Measurements from ENCODE around the gene ROR1.

The ROR1 gene

DNA sequence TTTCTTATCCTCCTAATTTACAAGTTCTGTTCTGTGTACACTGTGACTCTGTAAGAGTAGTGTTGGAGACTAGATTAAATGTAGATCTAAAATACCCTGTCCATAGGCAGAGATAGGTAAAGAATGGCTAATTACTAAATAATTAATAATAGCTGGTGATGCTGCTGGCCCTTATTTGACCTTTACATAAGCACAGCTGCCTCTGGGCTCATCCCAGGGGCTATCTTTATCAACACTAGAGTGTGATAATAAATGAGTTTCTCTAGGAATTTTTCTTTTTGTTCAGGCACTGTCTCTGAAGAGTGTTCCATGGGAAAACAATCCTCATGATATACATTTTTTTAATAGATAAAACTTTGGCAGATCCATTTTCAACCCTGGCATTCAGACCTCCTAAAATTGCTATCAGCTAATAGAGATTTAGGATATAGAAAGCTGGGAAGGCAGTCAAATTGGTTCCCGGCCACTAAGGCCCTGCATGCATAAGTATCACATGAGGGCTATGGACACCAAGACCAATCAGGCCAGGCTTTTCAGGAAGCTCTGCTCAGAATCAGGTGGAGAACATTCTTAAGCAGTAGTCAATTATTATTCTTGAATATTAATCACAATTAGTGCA lies 107.2 kb downstream of the ROR1 start:
- no peak for DNase-seq (ENCODE audit: low spot score)
- no peak for FAIRE-seq

DNA sequence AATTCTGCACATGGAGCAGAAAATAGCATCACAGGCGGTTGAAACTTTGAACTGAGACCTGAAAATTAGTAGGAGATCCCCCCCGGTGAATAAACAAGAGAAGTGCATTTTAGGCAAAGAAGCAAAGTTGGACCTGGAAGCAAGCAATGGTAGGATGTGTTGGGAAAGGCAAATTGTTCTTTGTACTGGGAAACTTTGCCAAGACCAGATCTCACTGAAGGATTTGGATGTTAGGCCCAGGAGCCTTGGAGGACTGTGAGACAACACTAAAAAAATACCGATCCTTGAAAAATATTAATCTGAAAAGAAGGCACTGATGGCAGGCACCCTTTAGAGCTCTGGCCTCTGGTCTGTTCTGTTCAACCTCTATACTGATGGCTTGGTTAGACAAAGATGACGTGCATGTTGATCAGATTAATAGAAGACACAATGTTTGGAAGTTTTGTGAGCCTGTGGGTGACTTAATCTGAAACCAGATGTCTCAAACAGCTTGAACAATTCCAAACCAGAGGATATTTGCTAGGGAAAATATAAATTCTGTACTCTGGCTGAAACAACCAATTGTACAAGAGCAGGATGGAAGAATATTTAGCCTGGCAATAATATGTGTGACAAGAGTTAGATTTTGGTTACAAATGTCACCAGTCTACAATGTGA lies 108.4 kb downstream of the ROR1 start:
- DNase-seq (ENCODE audit: low spot score) (no peak), FAIRE-seq (no peak)

DNA sequence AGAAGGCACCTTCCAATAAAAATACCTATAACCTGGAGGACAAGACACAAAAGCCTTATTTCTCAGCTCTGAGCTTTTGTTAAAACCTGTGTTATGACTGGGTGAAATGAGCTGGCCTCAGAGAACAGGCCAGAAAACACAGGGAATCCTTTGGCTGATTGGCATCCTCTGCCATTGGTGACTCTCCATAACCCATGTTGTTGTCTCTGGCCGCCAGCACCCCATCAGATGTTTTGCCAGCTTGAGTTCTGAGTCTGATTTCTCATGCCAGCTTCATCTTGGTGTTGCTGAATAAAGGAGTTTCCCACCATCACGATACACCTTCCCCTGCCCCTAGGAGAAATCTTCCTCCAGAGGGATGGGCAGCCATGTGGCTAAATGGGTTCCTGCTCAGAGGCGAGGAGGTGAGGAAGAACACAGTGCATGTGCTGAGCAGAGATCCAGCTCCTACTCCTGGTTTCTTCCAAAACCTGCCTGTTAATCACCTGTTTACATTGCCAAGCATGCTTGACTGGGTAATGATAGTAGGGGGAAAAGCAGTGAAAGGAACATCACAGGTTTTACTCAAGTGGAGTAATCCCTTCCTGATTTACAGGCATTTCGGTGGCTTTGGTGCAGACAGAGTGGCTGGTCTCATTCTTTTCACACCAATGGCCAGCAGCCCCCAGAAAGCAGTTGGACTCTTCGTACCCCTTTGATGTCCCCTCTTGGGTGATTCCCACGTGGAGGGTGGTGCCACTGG lies 109.8 kb downstream of the ROR1 start:
- FAIRE-seq (no peak), DNase-seq (ENCODE audit: low spot score) (no peak)

DNA sequence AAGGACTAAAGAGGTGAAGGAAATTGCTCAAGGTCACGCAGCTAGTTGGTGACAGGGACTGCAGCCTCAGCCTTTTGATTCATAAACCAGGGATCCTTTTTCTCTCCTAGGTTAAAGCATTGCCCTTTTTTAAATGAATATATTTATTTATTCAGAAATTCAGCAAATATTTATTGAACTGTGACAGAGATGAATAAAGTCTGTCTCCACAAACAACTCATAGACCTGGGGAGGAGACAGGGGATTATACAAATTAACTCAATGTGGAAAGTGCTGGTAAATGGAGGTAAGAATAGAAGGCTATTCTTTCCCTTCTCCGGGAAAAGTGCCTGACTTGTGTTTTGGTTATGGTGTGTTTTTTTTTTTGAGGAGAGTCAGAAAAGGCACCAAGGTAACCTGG lies 110.7 kb downstream of the ROR1 start:
- DNase-seq (ENCODE audit: low spot score), result no peak
- FAIRE-seq, result no peak

GRCh38 chr1:63885899-63886298 lies 112.1 kb downstream of the ROR1 start:
- DNase-seq (ENCODE audit: low spot score) (no peak), FAIRE-seq (no peak)

GRCh38 chr1:63886340-63886739 lies 112.5 kb downstream of the ROR1 start:
- FAIRE-seq (no peak), DNase-seq (ENCODE audit: low spot score) (no peak)

DNA sequence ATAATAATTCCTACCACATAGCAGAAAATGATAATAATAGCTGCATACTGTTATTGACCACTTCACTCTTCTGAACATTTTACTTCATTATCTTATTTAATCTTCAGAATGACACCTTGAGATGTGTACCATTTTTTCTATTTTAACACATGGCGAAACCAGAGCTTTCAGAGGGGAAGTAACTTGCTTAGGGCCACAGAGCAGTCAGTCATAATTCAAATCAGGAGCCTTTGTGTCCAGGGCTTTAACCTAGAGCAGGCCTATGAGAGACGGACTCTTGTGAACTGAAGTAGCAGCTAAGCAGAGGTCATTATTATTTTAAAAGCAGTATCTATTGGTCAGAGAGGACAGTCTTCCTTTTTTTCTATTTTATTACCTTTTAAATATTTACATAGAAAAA lies 114.0 kb downstream of the ROR1 start:
- FAIRE-seq, result no peak
- no peak for DNase-seq (ENCODE audit: low spot score)

DNA sequence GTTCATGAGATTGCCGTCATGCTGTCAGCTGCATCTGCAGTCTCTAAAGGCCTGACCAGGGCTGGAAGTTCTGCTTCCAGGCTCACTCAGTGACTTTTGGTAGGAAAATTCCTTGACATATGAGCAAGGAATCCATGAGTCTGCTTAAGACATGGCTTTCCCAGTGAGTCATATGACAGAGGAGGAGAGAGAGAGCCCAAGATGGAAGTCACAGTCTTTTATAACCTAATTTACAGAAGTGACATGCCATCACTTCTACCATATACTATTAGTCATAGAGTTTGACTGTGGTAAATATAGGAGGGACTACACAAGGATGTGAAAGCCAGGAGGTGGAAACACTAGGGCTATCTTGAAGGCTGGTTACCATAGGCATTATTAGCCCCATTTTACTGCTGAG lies 115.2 kb downstream of the ROR1 start:
- DNase-seq (ENCODE audit: low spot score) (peak; percentile 84), FAIRE-seq (peak; percentile 53)

- FAIRE-seq (no peak), DNase-seq (ENCODE audit: low spot score) (no peak)
Measured at GRCh38 chr1:63890468-63890867, 116.7 kb downstream of the ROR1 start.

- no peak for DNase-seq (ENCODE audit: low spot score)
- FAIRE-seq, result no peak
Measured at GRCh38 chr1:63891060-63891690, 117.4 kb downstream of the ROR1 start.

GRCh38 chr1:63892632-63893395 lies 119.0 kb downstream of the ROR1 start:
- DNase-seq (ENCODE audit: low spot score), result peak; percentile 96
- FAIRE-seq, result peak; percentile 96

DNA sequence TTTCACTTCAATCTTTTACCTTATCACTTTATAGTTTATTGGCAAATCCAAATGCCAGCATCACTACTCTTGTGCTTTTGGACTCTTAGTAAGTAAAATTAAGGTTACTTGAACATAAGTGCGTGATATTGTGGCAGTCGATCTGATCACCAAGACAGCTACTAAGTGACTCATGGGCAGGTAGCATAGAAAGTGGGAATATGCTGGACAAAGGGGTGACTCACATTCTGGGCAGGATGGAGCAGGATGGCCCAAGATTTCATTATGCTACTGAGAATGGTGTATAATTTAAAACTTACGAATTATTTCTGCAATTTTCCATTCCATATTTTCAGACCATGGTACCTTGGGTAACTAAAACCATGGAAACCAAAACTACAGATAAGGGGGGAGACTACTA lies 120.2 kb downstream of the ROR1 start:
- peak; percentile 93 for FAIRE-seq
- DNase-seq (ENCODE audit: low spot score), result peak; percentile 73

DNA sequence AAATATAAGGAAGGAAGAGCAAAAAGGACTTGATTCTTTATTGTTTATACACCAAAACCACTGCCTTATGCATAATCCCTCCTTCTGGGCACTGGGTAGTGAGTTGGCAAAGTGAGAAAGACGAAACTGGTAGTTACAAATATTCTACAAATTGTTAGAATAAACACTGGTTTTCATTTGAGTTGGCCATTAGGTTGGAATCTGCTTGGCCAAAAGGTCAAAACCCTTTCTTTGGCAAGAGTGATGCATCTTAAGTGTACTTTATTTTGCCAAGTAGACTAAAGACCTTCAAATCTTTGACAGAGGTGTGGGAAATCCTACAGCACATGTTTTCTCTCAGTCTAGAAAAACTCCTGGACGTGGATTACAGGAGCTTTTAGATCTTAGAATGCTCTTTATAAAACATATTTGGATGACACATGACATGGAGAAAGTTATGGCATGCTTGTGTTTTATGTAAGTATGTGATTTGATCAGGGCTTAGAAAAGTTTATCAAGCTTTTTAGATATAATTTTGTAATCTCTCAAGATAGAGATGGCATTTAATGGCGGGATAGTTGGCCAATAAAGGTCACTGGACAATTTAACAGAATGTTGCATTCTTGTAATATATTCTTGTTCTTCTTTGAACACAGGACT lies 120.9 kb downstream of the ROR1 start:
- no peak for DNase-seq (ENCODE audit: low spot score)
- no peak for FAIRE-seq

- peak; percentile 14 for FAIRE-seq
- no peak for DNase-seq (ENCODE audit: low spot score)
Measured at GRCh38 chr1:63896755-63897154, 122.9 kb downstream of the ROR1 start.

DNA sequence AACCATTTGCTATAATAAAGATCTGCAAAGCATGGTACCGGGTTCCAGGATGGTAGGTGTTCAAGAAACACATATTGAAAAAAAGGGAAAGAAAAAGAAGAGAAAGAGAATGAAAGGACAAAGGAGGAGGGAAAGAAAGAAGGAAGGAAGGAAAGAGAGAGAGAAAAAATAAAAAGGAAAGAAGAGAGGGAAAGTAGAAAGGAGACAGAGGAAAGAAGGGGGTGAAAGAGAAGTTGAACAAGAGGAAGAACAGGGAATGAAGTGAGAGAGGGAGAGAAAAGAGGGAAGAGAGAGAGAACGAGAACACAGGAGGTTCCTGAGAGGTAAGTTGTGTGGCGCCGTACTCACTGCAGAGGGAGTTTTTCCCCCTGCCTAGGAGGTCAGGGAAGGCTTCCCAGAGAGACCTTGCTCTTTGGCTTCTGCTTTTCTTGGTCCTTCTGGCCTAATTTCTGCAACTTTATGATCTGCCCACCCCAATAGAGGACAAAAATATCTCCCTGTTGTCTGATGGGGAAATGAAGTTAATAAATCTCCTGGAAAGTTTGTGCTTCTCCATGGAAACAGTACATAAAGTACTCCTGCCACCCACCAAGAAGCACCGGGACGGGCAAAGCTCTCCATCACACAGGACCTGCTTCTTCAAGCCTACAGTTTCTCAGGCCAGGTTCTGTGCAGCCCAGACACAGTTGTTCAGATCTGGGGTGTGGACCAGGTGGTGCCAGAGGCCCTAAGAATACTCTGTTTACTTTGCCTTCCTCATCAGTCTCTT lies 124.8 kb downstream of the ROR1 start:
- DNase-seq (ENCODE audit: low spot score) (no peak), FAIRE-seq (no peak)

GRCh38 chr1:63901094-63901493 lies 127.3 kb downstream of the ROR1 start:
- FAIRE-seq (no peak), DNase-seq (ENCODE audit: low spot score) (no peak)

DNA sequence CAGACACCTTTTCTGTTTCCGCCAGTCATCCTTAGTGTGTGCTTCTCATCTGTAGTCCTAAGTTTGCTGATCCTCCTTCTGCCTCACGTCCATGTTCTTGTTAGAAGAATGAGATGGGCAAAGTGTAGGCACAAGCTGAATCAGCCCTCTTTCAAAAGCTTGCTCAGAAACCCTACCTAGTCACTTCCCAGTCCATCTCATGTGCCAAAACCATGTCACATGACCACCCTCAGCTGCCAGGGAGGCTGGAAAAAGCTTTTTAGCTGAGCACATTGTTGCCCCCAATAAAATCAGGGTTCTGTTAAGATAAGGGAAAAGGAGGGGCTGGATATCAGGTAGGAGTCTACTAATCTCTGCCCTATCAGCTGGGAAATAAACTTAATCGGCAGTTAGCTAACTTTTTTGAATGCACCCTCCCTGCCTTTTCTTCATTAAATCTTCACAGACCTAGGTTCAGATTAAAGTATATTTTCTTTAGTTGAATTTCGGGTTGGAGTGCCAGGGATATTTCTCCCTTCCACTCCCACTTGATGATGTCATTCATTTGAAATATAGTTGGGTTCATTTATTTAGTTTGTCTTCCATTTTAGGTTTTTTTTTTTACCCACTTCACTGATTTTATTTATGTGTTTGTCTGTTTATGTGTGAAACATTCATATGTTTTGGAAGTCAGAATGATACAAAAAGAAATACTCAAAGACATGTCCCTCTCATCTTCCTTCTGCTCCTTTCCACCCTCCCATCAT lies 129.2 kb downstream of the ROR1 start:
- DNase-seq (ENCODE audit: low spot score), result no peak
- no peak for FAIRE-seq

- DNase-seq (ENCODE audit: low spot score), result no peak
- no peak for FAIRE-seq
Measured at GRCh38 chr1:63903947-63904610, 130.3 kb downstream of the ROR1 start.

- FAIRE-seq, result no peak
Measured at GRCh38 chr1:63904826-63905225, 131.0 kb downstream of the ROR1 start.

More at GRCh38 chr1:63904826-63905225, 131.0 kb downstream of the ROR1 start:
- DNase-seq (ENCODE audit: low spot score), result no peak
